ENCODE data around the gene SEMA3C. TPM values are rescaled to one million over a fixed set of nuclear protein-coding genes. Genes with fewer than 3 reads are reported as not detected.

SEMA3C gene
- polyA plus RNA-seq, 4 donors = 25.9 to 36.1 (median 32.3) TPM

DNA sequence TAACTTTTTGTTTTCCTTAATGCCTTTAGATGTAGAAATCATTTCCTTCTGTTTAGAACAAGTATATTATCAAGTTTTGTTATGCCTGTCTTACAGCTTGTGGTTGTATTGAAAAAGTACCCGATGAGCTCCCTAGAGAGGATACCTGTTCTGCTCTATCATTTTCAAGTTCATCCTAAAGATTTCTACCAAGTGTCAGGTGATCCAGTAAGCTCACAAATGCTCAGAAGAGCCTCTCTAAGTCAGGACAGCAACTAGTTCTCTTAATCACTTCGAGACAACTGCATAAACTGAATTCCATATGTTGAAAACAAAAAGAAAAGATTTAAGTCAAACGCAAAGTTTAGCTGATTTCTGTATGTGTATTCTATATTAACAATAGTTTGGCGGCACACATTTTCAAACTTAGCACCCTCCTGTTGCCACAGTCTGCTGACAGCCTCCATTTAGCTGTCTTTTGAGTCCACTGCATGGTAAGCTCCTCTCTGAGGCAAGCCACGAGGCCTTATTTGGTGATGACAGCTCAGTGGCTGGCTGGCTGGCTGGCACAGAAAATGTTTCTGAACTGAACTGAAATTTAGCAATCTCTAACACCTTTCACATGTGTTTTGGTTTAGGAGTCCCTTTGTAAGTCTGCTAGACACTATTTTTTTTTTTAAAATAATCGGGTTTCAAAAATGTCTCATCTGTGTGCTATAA, 59.4 kb downstream of the SEMA3C start:
- no peak for DNase-seq (ENCODE audit: low read depth in 4 of 4, low spot score in 2 of 4)

DNA sequence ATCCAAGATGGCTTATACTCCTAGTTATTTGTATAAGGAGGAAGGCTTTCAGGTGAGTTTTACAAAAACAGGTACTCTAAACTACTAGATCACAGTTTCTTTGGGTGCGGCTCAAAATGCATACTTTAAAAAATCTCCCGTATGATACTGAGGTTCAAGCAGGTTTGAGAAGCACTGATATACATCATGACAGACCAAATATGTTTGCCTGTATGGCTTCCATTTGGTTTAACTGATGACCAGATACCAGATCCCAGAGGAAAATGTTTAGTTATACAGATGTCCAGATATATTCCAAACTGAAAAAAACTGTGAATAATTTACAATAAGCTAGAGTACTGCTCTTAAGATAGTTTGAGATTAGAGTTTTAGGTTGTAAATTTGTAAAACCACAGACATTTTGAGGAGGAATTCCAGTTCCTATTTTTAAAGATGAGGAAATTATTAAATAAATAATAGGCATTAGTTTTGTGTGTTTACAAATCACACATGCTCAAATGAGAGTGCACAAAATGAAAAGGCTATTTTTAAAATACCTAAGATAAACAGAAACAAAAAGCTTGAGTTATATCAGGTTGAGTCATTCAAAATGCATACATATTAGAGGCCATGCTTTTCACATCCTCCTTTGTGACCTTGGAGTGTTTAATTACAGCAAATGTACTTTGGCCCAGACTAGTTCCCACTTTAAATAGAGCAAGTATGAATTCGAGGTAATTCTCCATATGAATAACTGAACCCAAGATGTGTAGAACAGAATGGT, 60.5 kb downstream of the SEMA3C start:
- no peak for DNase-seq (ENCODE audit: low read depth in 4 of 4, low spot score in 2 of 4)

DNA sequence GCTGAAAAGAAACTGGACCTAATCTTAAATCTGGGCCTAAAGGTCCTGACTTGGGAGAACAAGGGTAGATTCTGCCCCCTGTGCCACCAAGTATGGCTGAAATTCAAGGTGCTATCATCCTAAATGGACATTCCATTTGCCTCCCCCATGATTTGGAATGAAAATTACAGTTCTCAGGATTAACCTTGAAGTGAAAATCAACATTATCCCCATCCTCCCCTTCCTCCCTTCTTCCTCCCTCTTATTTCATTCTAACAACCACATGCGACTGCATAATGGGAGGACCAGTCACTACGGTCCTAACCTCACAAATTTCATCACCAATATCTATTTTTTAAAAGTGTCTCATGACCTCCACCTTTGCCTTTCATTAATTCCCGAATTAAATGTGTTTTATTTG, 62.1 kb downstream of the SEMA3C start:
- DNase-seq (ENCODE audit: low read depth in 4 of 4, low spot score in 2 of 4) = no peak

DNA sequence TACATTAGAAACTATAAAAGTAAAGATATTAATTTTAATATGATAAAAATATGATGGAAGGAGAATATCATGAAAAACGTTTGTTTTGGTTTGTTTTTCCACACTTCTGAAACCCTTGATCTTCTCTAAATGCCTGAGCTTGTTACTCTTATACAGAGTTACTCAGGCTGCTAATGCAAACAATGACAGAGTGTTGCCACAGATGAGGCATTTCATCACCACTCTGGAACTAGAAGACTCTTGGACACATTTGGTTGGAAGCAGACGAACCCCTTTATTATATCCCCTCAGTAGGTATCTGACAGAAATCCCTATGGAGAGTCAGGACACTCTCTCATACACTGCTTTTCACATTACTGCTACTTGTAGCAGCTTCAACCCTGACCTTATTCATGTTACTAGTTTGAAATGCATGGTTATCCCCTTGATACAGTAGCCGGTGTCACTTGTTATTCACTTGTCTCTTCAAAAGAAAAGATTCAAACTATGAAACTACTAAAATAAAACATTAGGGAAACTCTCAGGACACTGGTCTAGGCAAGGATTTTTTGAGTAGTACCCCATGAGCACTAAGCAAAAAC, 66.9 kb downstream of the SEMA3C start:
- DNase-seq (ENCODE audit: low read depth in 4 of 4, low spot score in 2 of 4) = no peak

DNA sequence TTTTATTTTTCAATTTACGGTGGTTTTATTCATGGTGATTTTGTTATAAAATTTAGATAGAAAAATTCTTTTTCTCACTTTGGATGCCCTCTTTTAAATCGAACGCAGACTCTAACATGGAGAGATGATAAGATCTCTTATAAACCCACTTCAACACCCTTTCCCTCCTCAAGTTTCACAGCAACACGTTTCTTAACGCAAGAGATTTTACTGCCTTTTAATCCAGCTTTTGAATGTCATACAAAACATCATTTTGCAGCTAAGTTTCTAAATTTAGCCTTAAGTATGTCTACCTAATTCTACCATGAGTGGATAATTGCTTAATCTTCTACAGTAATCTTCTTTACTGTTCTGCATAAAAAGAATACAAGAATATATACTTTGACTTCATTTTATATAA, 70.0 kb downstream of the SEMA3C start:
- DNase-seq (ENCODE audit: low read depth in 4 of 4, low spot score in 2 of 4) = no peak

DNA sequence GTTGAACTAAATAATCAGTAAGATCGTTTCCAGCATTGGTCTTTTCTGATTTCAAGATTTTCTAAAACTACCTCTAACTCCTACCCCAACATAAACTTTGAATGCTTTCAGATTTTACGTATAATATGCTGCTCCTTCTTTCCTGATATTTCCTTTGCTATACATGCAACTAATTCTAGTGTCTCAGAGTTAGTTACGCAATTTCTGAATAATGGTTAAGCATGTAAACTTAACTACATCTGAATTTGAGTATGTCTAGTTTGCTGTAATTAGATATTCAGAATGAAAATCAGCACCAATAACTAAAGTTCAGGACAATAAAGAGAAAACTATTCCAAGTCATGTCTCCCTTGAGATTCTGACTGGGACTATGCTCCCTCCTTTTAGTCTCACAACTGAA, 71.0 kb downstream of the SEMA3C start:
- DNase-seq (ENCODE audit: low read depth in 4 of 4, low spot score in 2 of 4) = no peak

DNA sequence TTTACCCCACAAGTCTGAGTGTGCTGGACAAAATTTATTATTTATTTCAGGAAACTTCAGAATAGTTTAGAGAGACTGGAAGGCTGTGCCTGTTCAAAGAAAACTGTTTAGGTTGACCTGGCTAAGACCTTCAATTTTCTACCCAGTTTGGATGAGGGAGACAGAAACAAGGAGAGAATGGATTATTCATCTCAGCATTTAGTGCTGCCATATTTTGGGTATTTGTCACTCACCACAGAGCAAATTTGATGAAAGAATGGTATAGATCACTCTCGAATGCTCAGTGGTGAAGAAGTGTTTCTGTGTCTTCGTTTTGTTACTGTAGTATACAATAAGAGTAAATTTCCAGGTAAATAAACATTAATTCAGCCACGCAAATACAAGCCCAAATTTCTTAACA, 71.8 kb downstream of the SEMA3C start:
- DNase-seq (ENCODE audit: low read depth in 4 of 4, low spot score in 2 of 4) = no peak

DNA sequence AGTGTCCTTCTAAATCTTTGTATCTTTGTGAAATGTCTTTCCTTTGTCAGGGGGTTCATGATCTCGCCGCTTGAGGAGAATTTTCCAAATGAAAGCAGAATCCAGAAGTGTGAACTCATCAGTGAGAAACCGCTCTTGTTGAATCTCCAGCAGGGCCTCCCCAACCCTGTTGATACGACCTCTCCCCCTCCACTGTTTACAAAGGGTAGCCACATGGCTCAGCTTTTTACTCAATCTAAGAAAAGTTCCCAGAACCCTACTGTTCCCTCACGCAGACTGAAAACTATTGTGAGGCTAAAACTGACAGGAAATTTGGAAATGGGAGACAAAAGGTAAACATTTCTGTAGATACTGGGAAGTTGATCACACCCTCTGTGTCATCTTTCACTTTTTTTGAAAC, 73.9 kb downstream of the SEMA3C start:
- DNase-seq (ENCODE audit: low read depth in 4 of 4, low spot score in 2 of 4) = no peak

DNA sequence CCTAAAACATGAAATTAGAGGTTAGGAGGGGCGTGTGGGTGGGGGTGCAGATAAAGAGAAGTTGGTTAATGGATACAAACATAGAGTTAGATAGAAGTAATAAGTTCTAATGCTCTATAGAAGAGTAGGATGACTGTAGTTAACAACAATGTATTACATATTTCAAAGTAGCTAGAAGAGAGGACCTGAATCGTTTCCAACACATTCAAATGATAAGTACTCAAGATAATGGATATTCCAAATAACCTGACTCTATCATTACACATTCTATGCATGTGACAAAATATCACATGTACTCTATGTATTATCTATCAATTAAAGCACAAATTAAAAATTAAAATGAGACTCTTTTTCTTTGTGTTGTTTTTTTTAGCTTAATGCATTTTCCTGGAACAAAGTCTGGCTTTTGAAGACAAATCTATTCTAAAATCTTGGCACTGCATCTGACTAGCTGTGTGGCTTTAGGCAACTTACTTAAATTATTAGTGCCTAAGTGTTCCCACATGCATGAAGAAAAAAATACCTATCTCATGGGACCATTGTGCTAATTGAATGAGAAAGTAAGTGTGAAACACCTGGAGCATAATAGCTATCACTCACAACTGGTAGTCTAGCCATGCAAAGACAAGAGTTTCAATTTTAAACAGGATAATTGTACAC, 75.7 kb downstream of the SEMA3C start:
- DNase-seq (ENCODE audit: low read depth in 4 of 4, low spot score in 2 of 4) = no peak

DNA sequence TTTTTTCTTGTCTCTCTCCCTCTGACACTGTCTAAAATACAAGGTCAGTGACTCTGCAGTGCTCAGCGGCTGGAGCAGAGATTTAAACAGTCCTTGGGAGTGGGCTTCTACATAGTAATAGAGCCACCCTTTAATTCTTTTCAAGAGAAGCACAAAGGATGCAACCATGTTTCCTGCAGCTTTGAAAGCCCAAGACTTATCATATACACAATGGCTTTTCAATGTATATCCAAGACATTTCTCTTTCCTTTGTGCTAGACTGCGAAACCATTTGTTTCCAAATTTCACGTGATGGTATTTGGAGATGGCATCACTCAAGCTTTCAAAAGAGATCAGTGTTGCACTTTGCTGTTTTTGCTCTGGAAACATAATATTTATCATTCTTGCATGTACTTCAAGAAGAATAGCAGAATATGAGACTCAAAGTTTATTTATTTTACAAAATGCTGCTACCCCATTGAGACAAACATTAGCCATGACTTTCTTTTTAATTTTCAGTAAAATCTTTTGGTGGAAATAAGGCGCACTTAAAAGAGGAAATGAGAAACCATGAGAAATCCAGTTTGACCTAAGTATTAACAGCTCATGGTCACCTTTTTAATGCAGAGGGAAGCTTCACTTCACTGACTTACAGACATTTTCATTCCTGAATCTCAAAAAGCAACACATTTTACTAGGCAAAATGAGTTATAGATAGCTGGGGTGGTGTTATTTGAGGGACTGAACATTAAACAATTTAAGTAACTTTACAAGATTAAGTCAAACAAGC, 76.6 kb downstream of the SEMA3C start:
- DNase-seq (ENCODE audit: low read depth in 4 of 4, low spot score in 2 of 4) = no peak

DNA sequence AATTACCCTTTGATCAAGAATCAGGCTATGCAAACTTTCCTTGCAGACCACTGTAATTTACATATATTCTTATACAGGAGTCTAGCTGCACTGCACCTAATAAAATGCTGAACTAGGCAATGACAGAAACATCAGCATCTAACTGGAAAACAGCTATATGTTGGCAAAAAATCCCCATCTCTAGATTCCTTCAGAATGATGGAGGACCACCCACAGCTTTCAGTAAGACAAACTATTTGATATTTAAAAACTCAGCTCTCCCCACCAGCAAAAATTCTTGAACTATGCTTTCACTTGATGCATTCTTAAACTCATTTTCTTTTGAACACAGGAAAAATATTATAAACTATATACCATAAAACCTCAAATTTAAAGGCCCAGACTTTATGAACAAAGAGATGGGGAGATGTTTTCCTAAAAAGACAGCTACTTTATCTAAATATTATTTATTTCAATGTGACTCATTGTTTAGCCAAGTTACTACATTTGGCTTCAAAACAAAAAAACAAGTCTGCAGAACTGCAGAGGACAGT, 77.4 kb downstream of the SEMA3C start:
- no peak for DNase-seq (ENCODE audit: low read depth in 4 of 4, low spot score in 2 of 4)

DNA sequence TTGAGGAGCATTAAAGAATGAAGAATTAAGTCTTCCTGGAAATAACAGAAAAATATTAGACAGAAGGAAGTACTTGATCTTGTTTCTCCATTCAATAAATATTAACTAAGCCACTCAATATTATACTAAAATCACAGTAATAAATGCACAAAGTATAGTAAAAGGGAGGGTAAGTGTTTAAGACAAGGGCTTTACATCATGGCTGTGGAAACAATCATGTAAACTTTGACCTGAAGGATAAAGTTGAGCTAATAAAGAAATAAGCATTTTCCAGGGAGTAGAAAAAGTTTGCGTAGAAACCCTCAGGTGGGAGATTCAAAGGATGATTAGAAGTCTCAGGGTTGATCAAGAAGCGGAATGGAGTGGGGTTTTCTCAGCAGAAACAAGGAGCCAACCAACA, 78.2 kb downstream of the SEMA3C start:
- DNase-seq (ENCODE audit: low read depth in 4 of 4, low spot score in 2 of 4) = no peak

DNA sequence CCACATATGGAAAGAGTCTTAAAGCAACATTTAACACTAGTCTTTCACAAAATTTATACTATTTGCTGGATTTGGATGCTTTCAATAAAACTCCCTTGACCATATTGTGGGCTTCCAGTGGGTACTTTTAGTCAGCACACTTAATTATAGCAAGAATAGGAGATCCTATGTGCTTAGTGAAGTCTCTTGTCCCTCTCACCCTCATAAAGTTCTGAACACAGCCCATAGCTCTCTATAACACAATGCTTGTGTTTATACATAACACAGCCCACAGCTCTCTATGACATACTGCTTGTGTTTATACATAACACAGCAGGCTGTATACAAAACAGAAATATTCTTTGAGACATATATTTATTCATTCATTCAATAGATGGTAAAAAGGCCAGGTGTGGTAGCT, 79.0 kb downstream of the SEMA3C start:
- no peak for DNase-seq (ENCODE audit: low read depth in 4 of 4, low spot score in 2 of 4)

DNA sequence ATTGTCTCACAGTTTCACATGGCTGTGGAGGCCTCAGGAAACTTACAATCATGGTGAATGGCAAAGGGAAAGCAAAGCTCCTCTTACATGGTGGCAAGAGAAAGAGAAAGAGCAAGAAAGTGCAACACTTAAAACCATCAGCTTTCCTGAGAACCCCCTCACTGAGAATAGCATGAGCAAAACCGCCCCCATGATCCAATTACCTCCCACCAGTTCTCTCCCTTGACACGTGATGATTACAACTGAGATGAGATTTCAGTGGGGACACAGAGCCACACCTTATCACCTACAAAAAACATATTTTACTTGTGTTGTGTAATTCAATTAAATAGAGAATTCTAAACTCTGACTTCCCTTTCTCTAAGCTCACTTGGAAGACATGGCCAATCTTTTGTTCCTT, 80.2 kb downstream of the SEMA3C start:
- no peak for DNase-seq (ENCODE audit: low read depth in 4 of 4, low spot score in 2 of 4)

DNA sequence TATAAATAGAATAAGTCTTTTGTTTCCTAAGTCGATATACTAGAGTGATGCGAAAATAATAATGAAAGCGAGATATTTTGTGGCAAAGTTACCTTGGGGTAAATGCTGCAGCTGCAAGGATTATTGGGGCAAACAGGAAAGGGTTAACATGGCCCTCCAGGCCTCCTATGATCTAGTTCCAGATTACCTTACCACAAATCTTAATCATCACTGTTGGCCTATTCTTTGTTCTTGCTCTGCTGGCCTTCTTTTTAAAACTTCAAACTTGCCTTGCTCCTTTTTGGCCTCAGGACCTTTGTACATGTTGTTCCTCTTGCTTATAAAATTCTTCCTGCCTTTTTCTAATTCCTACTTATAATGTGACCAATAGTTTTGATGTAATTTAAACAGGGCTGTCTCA, 81.5 kb downstream of the SEMA3C start:
- DNase-seq (ENCODE audit: low read depth in 4 of 4, low spot score in 2 of 4) = no peak

DNA sequence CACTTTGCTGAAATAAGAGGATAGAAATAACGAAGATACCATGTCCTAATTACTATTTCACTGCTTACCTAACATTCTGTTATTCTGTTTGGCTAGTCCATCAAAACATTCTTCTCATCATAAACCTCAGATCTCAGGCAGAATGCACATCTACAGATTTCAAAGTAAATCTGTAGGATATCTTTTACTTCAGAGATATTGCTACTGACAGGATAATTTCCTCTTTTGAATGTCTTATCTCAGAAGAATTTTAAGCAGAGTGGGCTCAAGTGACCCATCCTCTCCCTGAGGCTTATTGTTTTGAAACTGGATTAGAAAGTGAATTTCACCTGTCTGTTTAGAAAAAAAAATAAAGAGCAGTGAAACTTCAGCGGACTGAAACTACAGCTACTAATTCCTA, 83.6 kb downstream of the SEMA3C start:
- DNase-seq (ENCODE audit: low read depth in 4 of 4, low spot score in 2 of 4) = no peak

DNA sequence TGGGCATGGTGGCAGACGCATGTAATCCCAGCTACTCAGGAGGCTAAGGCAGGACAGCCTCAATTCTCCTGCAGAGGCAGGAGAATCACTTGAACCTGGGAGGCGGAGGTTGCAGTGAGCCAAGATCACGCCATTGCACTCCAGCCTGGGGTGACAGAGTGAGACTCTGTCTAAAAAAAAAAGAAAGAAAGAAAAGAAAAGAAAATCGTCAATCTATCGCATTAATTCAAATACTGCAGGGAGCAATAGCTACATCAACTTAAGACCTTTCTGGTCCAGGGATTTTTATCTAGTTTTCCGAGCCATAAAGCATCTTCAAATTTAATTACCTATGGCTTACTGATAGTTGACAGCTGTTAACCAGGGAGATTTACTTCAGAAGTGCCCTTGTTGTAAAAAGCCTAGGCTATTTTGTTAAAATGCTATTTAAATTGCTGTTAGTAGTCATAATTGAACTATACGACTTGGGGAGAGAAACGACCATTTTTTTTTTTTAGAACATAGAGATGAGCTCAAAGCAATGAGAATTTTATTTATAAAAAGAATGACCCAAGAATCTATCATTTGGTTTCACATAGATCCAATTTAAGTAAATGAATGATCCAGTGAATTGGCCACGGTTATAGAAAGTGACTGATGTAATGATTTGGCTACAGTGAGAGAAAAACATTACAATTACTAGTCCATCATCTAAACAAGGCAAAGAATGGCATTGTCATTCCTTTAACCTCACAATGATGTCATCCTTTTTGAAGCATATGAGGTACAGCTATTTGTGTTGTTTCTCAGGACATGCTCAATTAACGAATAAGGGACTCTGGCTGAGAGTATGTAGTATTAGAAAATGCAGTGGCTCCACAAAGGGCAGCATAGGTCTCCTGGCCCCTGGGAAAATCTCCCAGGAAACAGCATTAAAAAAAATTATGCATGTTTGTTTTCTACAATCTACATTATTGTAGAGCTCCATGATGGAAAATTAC, 85.3 kb downstream of the SEMA3C start:
- DNase-seq (ENCODE audit: low read depth in 4 of 4, low spot score in 2 of 4) = peak in 2 of 4 donors; percentile 14 to 40

DNA sequence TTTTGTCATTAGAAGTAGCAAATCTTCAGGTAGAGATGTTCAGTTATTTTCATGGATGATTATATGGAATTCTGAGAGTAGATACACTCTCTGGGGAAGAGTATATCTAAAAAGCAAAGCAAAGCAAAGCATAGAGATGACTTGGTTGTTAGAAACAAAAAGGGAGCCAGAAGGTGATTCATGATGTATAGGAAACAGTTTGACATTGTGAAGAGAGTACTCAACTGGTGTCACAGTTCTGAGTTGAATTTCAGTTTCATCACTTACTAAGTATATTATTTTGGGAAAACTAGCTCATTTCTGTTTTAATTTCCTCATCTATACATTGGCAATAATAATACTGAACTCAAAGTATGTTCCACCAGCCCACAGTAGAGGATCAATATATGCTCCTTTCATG, 86.8 kb downstream of the SEMA3C start:
- DNase-seq (ENCODE audit: low read depth in 4 of 4, low spot score in 2 of 4) = no peak

DNA sequence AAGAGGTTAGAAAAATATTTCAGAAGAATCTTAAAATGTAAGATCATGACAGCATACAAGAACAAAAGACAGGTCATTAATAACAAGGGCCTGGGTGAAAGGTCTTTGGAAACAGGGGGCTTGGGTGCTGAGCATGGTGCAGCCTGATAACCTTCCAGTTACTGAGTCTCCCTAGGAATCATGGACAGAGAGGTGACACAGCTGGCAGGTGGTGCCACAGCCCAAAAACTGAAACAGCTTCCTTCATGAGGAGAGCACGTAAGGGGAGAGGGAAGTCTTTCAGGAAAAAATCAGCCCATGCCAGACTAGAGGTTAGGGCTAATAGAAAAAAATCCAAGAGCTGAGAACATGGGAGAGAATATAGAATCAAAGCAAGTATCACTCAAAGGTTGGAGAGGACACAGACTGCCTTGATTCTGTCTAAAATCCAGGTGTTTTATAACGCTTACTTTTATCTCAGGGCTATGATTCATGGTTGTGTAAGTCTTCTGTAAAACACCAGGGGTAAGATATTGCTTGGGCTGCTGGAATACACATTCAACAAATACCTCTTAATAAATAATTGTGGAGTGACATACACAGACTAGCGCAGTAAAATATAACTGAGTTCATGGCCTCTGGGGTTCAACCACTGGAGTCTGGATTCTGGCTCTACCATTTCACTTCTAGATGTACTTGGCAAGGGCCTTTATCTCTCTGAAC, 88.1 kb downstream of the SEMA3C start:
- no peak for DNase-seq (ENCODE audit: low read depth in 4 of 4, low spot score in 2 of 4)

All from left renal cortex interstitium (tissue), 4 donors.